ENCODE data around the gene SMAD2.

DNA sequence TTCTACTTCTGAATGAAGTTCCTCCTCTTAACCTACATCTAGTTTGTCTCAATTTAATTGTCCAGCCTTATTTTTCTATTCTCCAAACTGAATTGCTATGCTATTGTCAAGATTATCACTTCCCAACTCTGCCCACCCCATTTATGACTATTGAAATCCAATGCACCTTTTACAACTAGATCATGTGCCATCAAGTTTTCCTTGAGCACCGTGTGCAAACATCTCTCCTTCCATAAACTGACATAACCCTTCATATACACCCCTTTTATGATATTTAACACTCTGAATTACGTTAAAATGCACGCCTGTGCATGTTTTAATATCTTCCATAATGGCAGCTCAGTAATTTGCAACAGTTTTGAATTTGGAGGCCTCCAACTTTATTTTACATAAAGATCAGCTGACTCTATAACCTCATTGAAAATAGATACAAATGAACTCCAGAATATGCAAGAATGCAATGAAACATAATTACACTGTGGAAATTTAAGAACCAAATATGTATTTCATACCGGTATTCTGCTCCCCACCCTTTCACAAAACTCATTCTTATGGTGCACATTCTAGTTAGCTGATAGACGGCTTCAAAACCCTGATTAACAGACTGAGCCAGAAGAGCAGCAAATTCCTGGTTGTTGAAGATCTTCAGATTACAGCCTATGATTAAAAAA lies 85.5 kb downstream of the SMAD2 start:
- TF ChIP-seq, protein P1, sequence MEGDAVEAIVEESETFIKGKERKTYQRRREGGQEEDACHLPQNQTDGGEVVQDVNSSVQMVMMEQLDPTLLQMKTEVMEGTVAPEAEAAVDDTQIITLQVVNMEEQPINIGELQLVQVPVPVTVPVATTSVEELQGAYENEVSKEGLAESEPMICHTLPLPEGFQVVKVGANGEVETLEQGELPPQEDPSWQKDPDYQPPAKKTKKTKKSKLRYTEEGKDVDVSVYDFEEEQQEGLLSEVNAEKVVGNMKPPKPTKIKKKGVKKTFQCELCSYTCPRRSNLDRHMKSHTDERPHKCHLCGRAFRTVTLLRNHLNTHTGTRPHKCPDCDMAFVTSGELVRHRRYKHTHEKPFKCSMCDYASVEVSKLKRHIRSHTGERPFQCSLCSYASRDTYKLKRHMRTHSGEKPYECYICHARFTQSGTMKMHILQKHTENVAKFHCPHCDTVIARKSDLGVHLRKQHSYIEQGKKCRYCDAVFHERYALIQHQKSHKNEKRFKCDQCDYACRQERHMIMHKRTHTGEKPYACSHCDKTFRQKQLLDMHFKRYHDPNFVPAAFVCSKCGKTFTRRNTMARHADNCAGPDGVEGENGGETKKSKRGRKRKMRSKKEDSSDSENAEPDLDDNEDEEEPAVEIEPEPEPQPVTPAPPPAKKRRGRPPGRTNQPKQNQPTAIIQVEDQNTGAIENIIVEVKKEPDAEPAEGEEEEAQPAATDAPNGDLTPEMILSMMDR (IDR thresholded peaks at IDR 0.05; ENCODE audit: borderline replicate concordance, extremely low read depth, low read length, poor library complexity, severe bottlenecking) = no peak
- no peak for TF ChIP-seq EZH2 (IDR thresholded peaks at IDR 0.05; ENCODE audit: borderline replicate concordance, low read depth, low read length, severe bottlenecking)
